Measurements from ENCODE around the gene PTPRZ1. TPM values are rescaled to one million over a fixed set of nuclear protein-coding genes. Genes with fewer than 3 reads are reported as not detected.

PTPRZ1 gene
- total and polyA plus RNA-seq, 2 donors (not counting 1 experiment from before 2014, with no cell fraction given): not detected

DNA sequence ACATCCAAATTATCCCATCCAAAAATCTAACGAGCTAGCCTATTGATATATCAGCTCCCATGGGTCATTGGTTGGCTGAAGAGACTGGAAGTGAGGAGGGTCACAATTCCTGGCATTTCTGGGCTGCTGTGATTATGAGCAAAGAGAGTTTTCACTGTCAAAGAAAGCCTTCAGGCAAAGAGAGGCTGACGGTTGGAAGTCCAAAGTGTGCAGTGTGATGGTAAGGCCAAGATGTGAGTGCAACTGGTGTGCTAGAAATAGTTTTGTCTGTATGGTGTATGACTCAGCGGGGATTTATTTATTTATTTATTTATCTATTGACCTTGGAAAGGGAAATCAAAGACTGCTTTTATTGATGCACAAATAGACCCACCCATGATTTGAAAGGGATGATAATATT is 196.0 kb downstream of the PTPRZ1 start:
- H3K9me3 Mint-ChIP-seq (ENCODE audit: insufficient read depth): peaks cover 2% of the 10 kb centered on the region
- no peak overlapping the region for H3K9ac ChIP-seq (ENCODE audit: low read length)
- H3K4me1 Mint-ChIP-seq: no peaks in the 10 kb centered on the region
- H3K27me3 Mint-ChIP-seq: no peaks in the 10 kb centered on the region
- CTCF ChIA-PET: no interaction called here
- POLR2A ChIA-PET: no interaction called here
- H3K4me1 ChIP-seq (ENCODE audit: control insufficient read depth in 2 of 2, insufficient read depth in 2 of 2, low read length in 2 of 2): no peaks in the 10 kb centered on the region
- intact Hi-C loops (cut with micrococcal nuclease): no loop called here
- DNase-seq (no peak), ATAC-seq (ENCODE audit: low read depth) (no peak)
- H3K79me2 ChIP-seq (ENCODE audit: control insufficient read depth, insufficient read depth, low read length): no peaks in the 10 kb centered on the region
- no peaks in the 10 kb centered on the region for H4K20me1 ChIP-seq (ENCODE audit: control insufficient read depth, insufficient read depth, low read length, poor library complexity, severe bottlenecking)
- no peaks in the 10 kb centered on the region for H3K9me3 ChIP-seq (ENCODE audit: control extremely low read depth in 1 of 3, control insufficient read depth in 2 of 3, insufficient read depth in 1 of 3, low read length in 2 of 3)
- H3K27me3 ChIP-seq (replicated peaks in 1 of 4; ENCODE audit: control extremely low read depth in 1 of 4, control insufficient read depth in 3 of 4, insufficient read depth in 4 of 4, low read length in 3 of 4): no peaks in the 10 kb centered on the region
- no peak overlapping the region for H3K27ac ChIP-seq (ENCODE audit: low read length in 2 of 2)
- H3K27ac Mint-ChIP-seq: no peak overlapping the region
- WGBS (ENCODE audit: insufficient coverage): no CpG with 5 or more reads among the region's 3 CpGs
- no peak overlapping the region for H3K4me2 ChIP-seq (replicated peaks; ENCODE audit: low read depth, low read length, poor library complexity, severe bottlenecking)
- H3K4me3 Mint-ChIP-seq: no peak overlapping the region
- no peak overlapping the region for H3K4me3 ChIP-seq (ENCODE audit: control extremely low read depth in 1 of 5, extremely low read depth in 1 of 5, insufficient read depth in 1 of 5, low read depth in 2 of 5, low read length in 4 of 5)
- TF ChIP-seq EZH2 (IDR thresholded peaks at IDR 0.05; ENCODE audit: borderline replicate concordance, insufficient read depth, low read depth, low read length, poor library complexity, severe bottlenecking): no peak
- TF ChIP-seq, protein P1, sequence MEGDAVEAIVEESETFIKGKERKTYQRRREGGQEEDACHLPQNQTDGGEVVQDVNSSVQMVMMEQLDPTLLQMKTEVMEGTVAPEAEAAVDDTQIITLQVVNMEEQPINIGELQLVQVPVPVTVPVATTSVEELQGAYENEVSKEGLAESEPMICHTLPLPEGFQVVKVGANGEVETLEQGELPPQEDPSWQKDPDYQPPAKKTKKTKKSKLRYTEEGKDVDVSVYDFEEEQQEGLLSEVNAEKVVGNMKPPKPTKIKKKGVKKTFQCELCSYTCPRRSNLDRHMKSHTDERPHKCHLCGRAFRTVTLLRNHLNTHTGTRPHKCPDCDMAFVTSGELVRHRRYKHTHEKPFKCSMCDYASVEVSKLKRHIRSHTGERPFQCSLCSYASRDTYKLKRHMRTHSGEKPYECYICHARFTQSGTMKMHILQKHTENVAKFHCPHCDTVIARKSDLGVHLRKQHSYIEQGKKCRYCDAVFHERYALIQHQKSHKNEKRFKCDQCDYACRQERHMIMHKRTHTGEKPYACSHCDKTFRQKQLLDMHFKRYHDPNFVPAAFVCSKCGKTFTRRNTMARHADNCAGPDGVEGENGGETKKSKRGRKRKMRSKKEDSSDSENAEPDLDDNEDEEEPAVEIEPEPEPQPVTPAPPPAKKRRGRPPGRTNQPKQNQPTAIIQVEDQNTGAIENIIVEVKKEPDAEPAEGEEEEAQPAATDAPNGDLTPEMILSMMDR (IDR thresholded peaks at IDR 0.05): no peak
- no peak overlapping the region for H2AFZ ChIP-seq (ENCODE audit: insufficient read depth, low read depth, low read length, poor library complexity, severe bottlenecking)
- no peaks in the 10 kb centered on the region for H3K36me3 ChIP-seq (replicated peaks in 1 of 2; ENCODE audit: control extremely low read depth in 1 of 2, control insufficient read depth in 1 of 2, extremely low read depth in 1 of 2, insufficient read depth in 2 of 2, low read length in 1 of 2)

DNA sequence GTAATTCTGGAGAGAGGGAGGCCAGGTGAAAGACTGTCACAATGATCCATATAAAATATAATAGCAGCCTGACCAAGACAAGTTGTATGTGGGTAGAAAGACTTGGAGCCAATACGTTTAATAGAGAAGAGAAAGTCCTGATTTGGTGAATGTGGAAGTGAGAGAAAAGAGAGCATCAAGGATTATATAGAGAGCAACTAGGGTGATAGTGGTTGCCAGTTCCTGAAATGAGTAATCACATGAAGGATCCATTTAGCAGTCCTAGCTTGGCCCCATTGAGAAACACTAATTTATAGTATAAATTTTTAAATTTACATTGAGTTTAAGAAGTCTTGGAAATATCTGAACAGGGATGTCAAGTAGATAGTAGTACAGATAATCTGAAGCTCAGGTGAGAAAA is 197.1 kb downstream of the PTPRZ1 start:
- Histone ChIP-seq H4K20me1 (ENCODE audit: control insufficient read depth, insufficient read depth, low read length, poor library complexity, severe bottlenecking) (no peaks in the 10 kb centered on the region), H3K79me2 (ENCODE audit: control insufficient read depth, insufficient read depth, low read length) (no peaks in the 10 kb centered on the region), H3K27ac (ENCODE audit: low read length in 2 of 2) (no peak overlapping the region), H3K4me1 (ENCODE audit: control insufficient read depth in 2 of 2, insufficient read depth in 2 of 2, low read length in 2 of 2) (no peaks in the 10 kb centered on the region), H3K36me3 (replicated peaks in 1 of 2; ENCODE audit: control extremely low read depth in 1 of 2, control insufficient read depth in 1 of 2, extremely low read depth in 1 of 2, insufficient read depth in 2 of 2, low read length in 1 of 2) (no peaks in the 10 kb centered on the region), H3K27me3 (replicated peaks in 1 of 4; ENCODE audit: control extremely low read depth in 1 of 4, control insufficient read depth in 3 of 4, insufficient read depth in 4 of 4, low read length in 3 of 4) (no peaks in the 10 kb centered on the region), H3K4me3 (ENCODE audit: control extremely low read depth in 1 of 5, extremely low read depth in 1 of 5, insufficient read depth in 1 of 5, low read depth in 2 of 5, low read length in 4 of 5) (no peak overlapping the region), H2AFZ (ENCODE audit: insufficient read depth, low read depth, low read length, poor library complexity, severe bottlenecking) (no peak overlapping the region), H3K9ac (ENCODE audit: low read length) (no peak overlapping the region), H3K9me3 (ENCODE audit: control extremely low read depth in 1 of 3, control insufficient read depth in 2 of 3, insufficient read depth in 1 of 3, low read length in 2 of 3) (no peaks in the 10 kb centered on the region), H3K4me2 (replicated peaks; ENCODE audit: low read depth, low read length, poor library complexity, severe bottlenecking) (no peak overlapping the region)
- no peaks in the 10 kb centered on the region for H3K4me1 Mint-ChIP-seq
- ChIA-PET CTCF (no interaction called here), POLR2A (no interaction called here)
- intact Hi-C loops (cut with micrococcal nuclease): no loop called here
- no peak overlapping the region for H3K27ac Mint-ChIP-seq
- TF ChIP-seq EZH2 (IDR thresholded peaks at IDR 0.05; ENCODE audit: borderline replicate concordance, insufficient read depth, low read depth, low read length, poor library complexity, severe bottlenecking): no peak
- TF ChIP-seq, protein P1 (IDR thresholded peaks at IDR 0.05): no peak
- H3K9me3 Mint-ChIP-seq (ENCODE audit: insufficient read depth): peaks cover 2% of the 10 kb centered on the region
- 50% methylated on average over 1 of the region's 1 CpG for WGBS (ENCODE audit: insufficient coverage)
- ATAC-seq (ENCODE audit: low read depth) (no peak), DNase-seq (no peak)
- H3K27me3 Mint-ChIP-seq: no peaks in the 10 kb centered on the region
- no peak overlapping the region for H3K4me3 Mint-ChIP-seq

All from B cell (primary cell).